HG02943 (cell line): ENCODE data around the gene ATG14.
"Not testable (repeated sequence)": the region's sequence is repeated elsewhere in the genome, so short reads cannot be mapped to it uniquely, and the experiment has no call there.

Source experiments
- ATAC-seq: cut with Tn5 transposase; IDR thresholded peaks from one replicate; pipeline ENCODE4 v1.9.1; 2021; ENCODE audit warnings: mild to moderate bottlenecking, low read depth, moderate library complexity; ENCODE audit not compliant: unreplicated experiment

ATG14 gene

GRCh38 chr14:55411426-55412389 lies at the start of gene ATG14:
Gene ATG14, minus strand, starts transcription at chr14:55411830. Its CDS starts 8 bp downstream, at chr14:55411822.
- ATAC-seq, result peak; percentile 87

GRCh38 chr14:55458800-55459515 lies 47.3 kb upstream of the ATG14 start:
- peak; percentile 69 for ATAC-seq

GRCh38 chr14:55457496-55457895 lies 45.9 kb upstream of the ATG14 start:
- ATAC-seq, result no peak

GRCh38 chr14:55456411-55456810 lies 44.8 kb upstream of the ATG14 start:
- not testable (repeated sequence) for ATAC-seq

- no peak for ATAC-seq
Measured at GRCh38 chr14:55454264-55455002, 42.8 kb upstream of the ATG14 start.

GRCh38 chr14:55451950-55452349 lies 40.3 kb upstream of the ATG14 start:
- ATAC-seq, result no peak

GRCh38 chr14:55451398-55451797 lies 39.8 kb upstream of the ATG14 start:
- no peak for ATAC-seq

GRCh38 chr14:55450987-55451386 lies 39.4 kb upstream of the ATG14 start:
- ATAC-seq, result no peak

- ATAC-seq, result no peak
Measured at GRCh38 chr14:55450539-55450938, 38.9 kb upstream of the ATG14 start.

GRCh38 chr14:55450124-55450523 lies 38.5 kb upstream of the ATG14 start:
- ATAC-seq, result no peak

- no peak for ATAC-seq
Measured at GRCh38 chr14:55449116-55449515, 37.5 kb upstream of the ATG14 start.

- no peak for ATAC-seq
Measured at GRCh38 chr14:55448141-55448614, 36.5 kb upstream of the ATG14 start.

GRCh38 chr14:55446833-55447232 lies 35.2 kb upstream of the ATG14 start:
- ATAC-seq, result no peak

GRCh38 chr14:55446127-55446736 lies 34.6 kb upstream of the ATG14 start:
- ATAC-seq, result no peak

- no peak for ATAC-seq
Measured at GRCh38 chr14:55441286-55441685, 29.7 kb upstream of the ATG14 start.

GRCh38 chr14:55440385-55440784 lies 28.8 kb upstream of the ATG14 start, which contains the start of gene TBPL2:
Gene TBPL2, minus strand, starts transcription at chr14:55440616. Its CDS starts 167 bp downstream, at chr14:55440449.
- ATAC-seq, result no peak

GRCh38 chr14:55438066-55438683 lies 26.5 kb upstream of the ATG14 start:
- no peak for ATAC-seq

- ATAC-seq, result no peak
Measured at GRCh38 chr14:55436931-55437330, 25.3 kb upstream of the ATG14 start.

- no peak for ATAC-seq
Measured at GRCh38 chr14:55436519-55436918, 24.9 kb upstream of the ATG14 start.

GRCh38 chr14:55434805-55435174 lies 23.2 kb upstream of the ATG14 start:
- ATAC-seq, result no peak
